ENCODE data around the gene UBE2I.
A peak's percentile ranks its signal among the peaks of the same experiment; 100 is the strongest.
"Not testable (repeated sequence)": the region's sequence is repeated elsewhere in the genome, so short reads cannot be mapped to it uniquely, and the experiment has no call there.

UBE2I gene

DNA sequence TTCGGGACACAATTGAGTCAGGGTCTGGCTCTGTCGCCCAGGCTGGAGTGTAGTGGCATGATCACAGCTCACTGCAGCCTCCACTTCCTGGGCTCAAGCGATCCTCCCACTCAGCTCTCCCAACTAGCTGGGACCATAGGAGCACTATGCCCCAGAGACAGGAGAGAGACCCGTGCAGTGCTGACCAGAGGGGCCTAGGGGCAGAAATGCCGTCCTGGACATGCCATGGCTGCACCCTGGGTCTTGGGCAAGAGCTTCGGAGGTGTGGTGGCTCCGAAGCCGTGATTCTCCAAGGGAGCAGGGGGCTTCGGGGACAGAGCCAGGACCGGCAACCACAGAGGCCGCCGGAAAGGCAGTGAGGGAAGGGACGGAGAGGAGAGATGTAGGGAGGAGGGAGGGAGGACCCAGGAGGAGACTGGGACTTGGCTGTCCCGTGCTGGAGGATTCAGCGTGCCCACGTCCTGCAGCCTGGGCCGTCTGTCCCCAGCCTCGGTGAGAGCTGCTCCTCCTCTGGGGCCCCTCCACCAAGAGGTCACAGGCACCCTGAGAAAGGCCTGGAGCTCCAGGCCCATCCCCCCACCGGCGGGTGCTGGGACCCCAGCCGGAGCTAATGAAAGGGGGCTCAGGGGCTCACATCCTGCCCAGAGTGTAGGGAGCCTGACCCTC, 31.7 kb upstream of the UBE2I start:
- no peak for DNase-seq (ENCODE audit: low spot score)

DNA sequence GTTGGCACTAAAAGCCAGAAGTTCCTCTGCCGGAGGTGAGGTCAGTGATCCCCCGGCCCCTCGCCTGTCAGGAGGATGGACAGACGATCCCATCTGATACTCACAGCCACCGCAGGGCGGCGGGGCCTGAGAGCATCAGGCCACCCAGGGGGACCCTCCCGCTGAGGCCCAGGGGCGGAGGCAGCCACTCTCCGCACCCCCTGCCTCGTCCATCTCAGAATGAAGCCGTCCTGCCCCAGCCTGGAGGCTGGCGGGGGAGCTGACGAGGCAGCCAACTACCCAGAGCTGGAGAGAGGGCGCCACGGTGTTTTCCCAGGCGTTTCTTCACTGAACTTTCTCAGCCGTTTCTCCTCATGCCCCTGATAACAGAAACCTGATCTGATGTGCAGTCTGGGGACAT, 31.0 kb upstream of the UBE2I start:
- DNase-seq (ENCODE audit: low spot score): no peak

- no peak for DNase-seq (ENCODE audit: low spot score)
Observed at GRCh38 chr16:1279081-1279944, 30.1 kb upstream of the UBE2I start.

DNA sequence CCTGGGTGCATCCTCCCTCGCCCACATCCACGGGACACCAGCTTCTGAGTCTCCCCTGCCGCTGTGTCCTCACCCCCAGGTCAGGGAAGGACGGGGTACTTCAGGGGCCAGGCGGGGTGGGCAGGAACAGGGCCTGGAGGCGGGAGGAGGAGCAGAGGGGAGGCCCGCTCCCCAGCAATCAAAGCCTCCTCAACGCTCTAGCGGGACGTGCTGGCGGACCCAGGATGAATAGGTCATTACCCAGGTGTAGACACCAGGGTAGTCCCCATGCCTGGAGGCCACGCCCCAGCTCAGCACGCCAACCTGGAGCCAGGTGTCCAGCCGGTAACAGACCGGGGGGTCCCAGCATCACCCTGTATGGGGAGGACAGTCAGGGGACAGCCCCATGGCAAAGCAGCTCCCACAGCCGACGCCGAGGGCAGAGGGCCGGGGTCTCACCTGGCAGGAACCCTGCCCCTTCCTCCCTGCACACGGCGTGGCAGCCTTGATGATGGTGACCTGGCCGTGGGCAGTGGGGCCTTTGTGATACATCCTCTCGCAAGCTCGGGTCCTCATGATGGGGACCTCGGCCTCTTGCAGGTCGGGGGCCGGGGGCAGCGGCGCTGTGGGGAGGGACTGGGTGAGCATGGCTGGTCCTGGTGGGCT, 29.4 kb upstream of the UBE2I start:
- DNase-seq (ENCODE audit: low spot score): no peak

- no peak for DNase-seq (ENCODE audit: low spot score)
Observed at GRCh38 chr16:1280783-1281182, 28.7 kb upstream of the UBE2I start.

- no peak for DNase-seq (ENCODE audit: low spot score)
Observed at GRCh38 chr16:1281517-1281916, 27.9 kb upstream of the UBE2I start.

GRCh38 chr16:1282324-1282973, 27.0 kb upstream of the UBE2I start:
- DNase-seq (ENCODE audit: low spot score): no peak

- DNase-seq (ENCODE audit: low spot score): no peak
Observed at GRCh38 chr16:1283296-1283695, 26.1 kb upstream of the UBE2I start.

GRCh38 chr16:1283996-1284616, 25.3 kb upstream of the UBE2I start:
- DNase-seq (ENCODE audit: low spot score): no peak

GRCh38 chr16:1285669-1286512, 23.5 kb upstream of the UBE2I start:
- no peak for DNase-seq (ENCODE audit: low spot score)

DNA sequence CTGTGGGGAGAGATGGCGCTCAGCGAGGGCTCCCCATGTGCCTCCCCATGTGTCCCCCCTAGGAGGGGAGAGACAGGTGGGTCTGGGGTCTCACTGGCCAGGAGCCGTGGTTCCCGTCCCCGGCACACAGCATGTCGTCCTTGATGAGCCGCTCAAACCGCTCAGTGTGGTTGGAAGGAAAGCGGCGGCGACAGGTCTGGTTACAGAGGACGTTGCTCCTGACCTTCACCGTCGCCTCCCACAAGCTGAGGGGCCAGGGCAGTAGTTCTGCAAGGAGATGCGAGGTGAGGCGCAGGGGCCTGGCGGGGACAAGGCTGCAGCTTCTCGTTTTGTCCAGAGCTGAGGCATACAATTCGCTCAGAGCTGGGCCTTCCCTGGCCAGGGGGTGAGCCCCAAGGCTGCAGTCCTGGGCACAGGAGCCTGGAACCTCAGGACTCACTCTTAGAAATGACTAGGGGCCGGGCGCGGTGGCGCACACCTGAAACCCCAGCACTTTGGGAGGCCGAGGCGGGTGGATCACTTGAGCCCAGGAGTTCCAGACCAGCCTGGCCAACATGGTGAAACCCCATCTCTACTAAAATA, 22.8 kb upstream of the UBE2I start:
- no peak for DNase-seq (ENCODE audit: low spot score)

- peak; percentile 76 for DNase-seq (ENCODE audit: low spot score)
Observed at GRCh38 chr16:1287982-1288670, 21.3 kb upstream of the UBE2I start.

DNA sequence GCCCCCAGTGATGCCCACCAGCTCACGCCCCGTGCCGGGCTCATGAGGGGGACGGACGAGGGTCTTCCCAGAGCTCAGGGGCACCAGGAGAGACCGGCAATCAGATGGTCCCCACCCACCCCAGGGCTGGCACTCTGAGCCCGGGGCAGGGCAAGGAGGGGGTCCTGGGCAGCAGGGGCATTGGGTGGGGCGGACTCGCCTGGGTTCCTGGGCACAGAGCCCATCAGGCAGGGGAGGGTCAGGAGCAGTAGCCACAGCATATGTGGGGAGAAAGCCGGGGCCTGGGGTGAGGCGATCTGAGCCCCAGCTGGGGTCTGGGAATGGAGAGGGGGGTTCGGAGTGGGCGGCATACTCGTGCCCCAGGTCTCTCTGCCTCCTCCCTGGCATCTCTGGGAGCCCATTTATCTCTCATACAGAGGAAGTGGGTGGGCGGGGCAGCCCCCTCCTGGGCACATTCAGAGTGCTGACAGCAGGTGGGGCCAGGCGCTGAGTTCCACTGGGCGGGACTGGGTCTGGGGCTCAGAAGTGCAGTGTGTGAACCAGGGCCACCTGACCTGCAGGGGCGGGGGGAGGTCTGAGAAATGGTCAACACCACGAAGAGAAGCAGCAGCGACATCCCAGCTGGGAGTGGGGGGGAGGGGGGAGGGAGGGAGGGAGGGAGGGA, 20.5 kb upstream of the UBE2I start:
- DNase-seq (ENCODE audit: low spot score): no peak

DNA sequence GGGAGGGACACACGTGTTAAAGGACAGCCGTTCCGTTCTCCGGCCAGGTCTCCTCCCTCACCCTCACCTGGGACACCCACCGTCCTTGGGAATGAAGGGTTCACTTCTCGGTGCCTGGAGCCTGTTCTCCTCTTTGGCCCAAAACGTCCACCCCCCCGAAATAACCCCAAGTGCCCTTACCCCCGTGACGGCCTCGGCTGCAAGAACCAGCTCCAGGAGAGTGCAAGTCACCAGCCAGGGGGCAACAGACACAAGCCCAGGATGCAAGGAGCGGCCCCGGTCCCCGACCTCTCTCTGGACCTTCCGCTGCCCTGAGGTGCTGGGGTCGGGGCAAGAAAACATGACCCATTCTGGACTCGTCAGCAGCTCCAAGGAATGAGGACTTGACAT, 20.0 kb upstream of the UBE2I start:
- DNase-seq (ENCODE audit: low spot score): no peak

DNA sequence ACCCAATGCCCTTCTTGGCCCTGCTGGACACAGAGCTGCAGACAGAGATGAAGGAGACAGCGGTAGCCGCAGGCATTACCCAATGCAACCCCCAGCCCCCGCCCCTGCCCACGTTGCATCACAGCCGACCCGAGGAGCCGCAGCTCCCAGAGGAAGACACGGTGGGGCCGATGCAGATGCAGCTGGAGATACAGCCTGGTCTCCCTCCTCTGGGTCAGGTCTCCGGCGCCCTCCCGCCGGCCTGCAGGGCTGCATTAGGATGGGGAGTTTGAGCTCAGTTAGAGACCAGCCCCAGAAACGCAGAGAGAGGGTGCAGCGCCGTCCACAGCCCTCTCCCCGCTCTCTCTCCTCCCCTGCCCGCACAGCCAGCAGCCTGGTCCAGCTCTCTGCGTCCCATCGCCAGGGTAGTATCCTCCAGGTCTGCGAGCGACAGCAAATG, 19.4 kb upstream of the UBE2I start:
- DNase-seq (ENCODE audit: low spot score): no peak

DNA sequence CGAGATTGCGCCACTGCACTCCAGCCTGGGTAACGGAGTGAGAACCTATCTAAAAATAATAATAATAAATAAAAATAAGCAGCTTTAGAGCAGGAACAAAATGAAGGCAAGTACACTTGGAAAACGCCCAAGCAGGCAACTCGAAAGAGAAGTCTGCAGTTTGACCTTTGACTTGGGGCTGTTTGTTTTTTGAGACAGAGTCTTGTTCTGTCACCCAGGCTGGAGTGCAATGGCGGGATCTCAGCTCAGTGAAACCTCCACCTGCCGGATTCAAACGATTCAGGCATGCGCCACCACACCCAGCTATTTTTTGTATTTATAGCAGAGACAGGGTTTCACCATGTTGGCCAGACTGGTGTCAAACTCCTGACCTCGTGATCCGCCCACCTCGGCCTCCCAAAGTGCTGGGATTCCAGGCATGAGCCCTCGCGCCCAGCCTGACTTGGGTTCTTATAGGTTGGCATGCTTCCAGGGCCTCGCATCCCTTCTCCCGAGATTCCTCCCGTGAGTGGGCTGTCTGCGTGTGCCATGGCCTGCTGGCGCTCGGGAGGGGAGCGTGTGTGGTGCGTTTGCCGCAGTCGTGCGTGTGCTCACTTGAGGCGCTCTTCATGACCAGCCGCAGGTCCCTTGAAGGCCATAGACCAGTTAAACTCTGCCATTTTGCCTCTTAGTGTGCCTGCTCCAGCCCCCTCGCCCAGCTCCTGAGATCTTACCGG, 18.4 kb upstream of the UBE2I start:
- DNase-seq (ENCODE audit: low spot score): no peak

- DNase-seq (ENCODE audit: low spot score): no peak
Observed at GRCh38 chr16:1291576-1291974, 17.9 kb upstream of the UBE2I start.

DNA sequence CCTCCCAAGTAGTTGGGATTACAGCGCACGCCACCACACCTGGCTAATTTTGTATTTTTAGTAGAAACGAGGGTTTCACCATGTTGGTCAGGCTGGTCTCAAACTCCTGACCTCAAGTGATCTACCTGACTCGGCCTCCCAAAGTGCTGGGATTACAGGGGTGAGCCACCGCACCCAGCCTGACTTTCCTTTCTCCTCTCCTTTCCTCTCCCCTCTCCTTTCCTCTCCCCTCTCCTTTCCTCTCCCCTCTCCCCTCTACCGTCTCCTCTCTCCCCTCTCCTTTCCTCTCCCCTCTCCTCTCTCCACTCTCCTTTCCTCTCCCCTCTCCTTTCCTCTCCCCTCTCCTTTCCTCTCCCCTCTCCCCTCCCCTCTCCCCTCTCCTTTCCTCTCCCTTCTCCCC, 17.2 kb upstream of the UBE2I start:
- not testable (repeated sequence) for DNase-seq (ENCODE audit: low spot score)

DNA sequence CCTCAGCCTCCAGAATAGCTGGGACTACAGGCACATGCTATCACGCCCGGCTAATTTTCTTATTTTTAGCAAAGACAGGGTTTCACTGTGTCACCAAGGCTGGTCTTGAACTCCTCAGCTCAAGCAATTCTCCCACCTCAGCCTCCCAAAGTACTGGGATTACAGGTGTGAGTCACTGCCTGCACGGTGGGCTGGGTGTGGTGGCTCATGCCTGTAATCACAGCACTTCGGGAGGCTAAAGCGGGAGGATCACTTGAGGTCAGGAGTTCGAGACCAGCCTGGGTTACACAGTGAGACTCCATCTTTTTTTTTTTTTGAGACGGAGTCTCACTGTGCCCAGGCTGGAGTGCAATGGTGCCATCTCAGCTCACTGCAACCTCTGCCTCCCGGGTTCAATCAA, 16.6 kb upstream of the UBE2I start:
- not testable (repeated sequence) for DNase-seq (ENCODE audit: low spot score)

Measured in AG20443 (cell line).